H9 (cell line): ENCODE results near the gene TRMT6. TPM values are rescaled to one million over a fixed set of nuclear protein-coding genes. Genes with fewer than 3 reads are reported as not detected.

Experiments used
- DNase-seq: peaks from one replicate; pipeline ENCODE4 v3.0.0-alpha.2; 2017
- H2AFZ ChIP-seq: one replicate; pipeline ENCODE4 v1.6.1; 2013; ENCODE audit warnings: mild to moderate bottlenecking, low read length, control low read depth, moderate library complexity
- H2AK5ac ChIP-seq: 2 replicates; pipeline ENCODE4 v1.6.1; 2013; ENCODE audit warnings: low read length, control low read depth, mixed read lengths; ENCODE audit not compliant: insufficient read length
- H2BK120ac ChIP-seq: one replicate; pipeline ENCODE4 v1.6.1; 2013; ENCODE audit warnings: low read depth, mild to moderate bottlenecking, low read length, control low read depth, inconsistent platforms; ENCODE audit not compliant: poor library complexity, severe bottlenecking
- H2BK12ac ChIP-seq: 2 replicates; pipeline ENCODE4 v1.6.1; 2013; ENCODE audit warnings: low read length, control low read depth, mixed read lengths, low read depth; ENCODE audit not compliant: insufficient read length
- H2BK15ac ChIP-seq: 2 replicates; pipeline ENCODE4 v1.6.1; 2013; ENCODE audit warnings: low read depth, low read length, control low read depth
- H2BK20ac ChIP-seq: one replicate; pipeline ENCODE4 v1.6.1; 2013; ENCODE audit warnings: low read depth, mild to moderate bottlenecking, low read length, control low read depth, inconsistent platforms; ENCODE audit not compliant: poor library complexity, severe bottlenecking
- H2BK5ac ChIP-seq: 2 replicates; pipeline ENCODE4 v1.6.1; 2013; ENCODE audit warnings: low read length, control low read depth, mixed read lengths; ENCODE audit not compliant: insufficient read length
- H3K14ac ChIP-seq: 2 replicates; pipeline ENCODE4 v1.6.1; 2013; ENCODE audit warnings: low read length, control low read depth; ENCODE audit not compliant: insufficient read depth
- H3K18ac ChIP-seq: 2 replicates; pipeline ENCODE4 v1.6.1; 2013; ENCODE audit warnings: low read depth, mild to moderate bottlenecking, mixed read lengths, low read length, control low read depth; ENCODE audit not compliant: insufficient read length
- H3K23ac ChIP-seq: 2 replicates; pipeline ENCODE4 v1.6.1; 2013; ENCODE audit warnings: low read length, control low read depth, mixed read lengths, low read depth; ENCODE audit not compliant: insufficient read length
- H3K23me2 ChIP-seq: 2 replicates; pipeline ENCODE4 v1.6.1; 2013; ENCODE audit warnings: low read depth, mild to moderate bottlenecking, mixed read lengths, low read length, control low read depth; ENCODE audit not compliant: insufficient read length, poor library complexity, severe bottlenecking
- H3K27ac ChIP-seq: 2 replicates; pipeline ENCODE4 v1.5.1; 2013; ENCODE audit warnings: low read length, control low read depth, mixed read lengths, low read depth; ENCODE audit not compliant: insufficient read length
- H3K27me3 ChIP-seq: 2 replicates; pipeline ENCODE4 v1.6.1; 2013; ENCODE audit warnings: low read length, control low read depth, inconsistent platforms; ENCODE audit not compliant: insufficient read depth
- H3K4ac ChIP-seq: 2 replicates; pipeline ENCODE4 v1.6.1; 2013; ENCODE audit warnings: low read depth, mild to moderate bottlenecking, control low read depth, inconsistent platforms, low read length, moderate library complexity
- H3K4me1 ChIP-seq: 2 replicates; pipeline ENCODE4 v1.6.1; 2013; ENCODE audit warnings: low read length, control low read depth, inconsistent platforms; ENCODE audit not compliant: insufficient read depth
- H3K4me2 ChIP-seq: 2 replicates; pipeline ENCODE4 v1.6.1; 2013; ENCODE audit warnings: low read length, control low read depth, mixed read lengths; ENCODE audit not compliant: insufficient read length, insufficient read depth
- H3K56ac ChIP-seq: 2 replicates; pipeline ENCODE4 v1.6.1; 2013; ENCODE audit warnings: low read depth, mild to moderate bottlenecking, mixed read lengths, low read length, control low read depth; ENCODE audit not compliant: insufficient read length
- H3K79me1 ChIP-seq: 2 replicates; pipeline ENCODE4 v1.6.1; 2013; ENCODE audit warnings: low read depth, mild to moderate bottlenecking, moderate library complexity, low read length, control low read depth, inconsistent platforms; ENCODE audit not compliant: insufficient read depth, poor library complexity, severe bottlenecking
- H3K79me2 ChIP-seq: 2 replicates; pipeline ENCODE4 v1.6.1; 2013; ENCODE audit warnings: low read length, control low read depth, inconsistent platforms; ENCODE audit not compliant: insufficient read depth
- H3K9ac ChIP-seq: 2 replicates; pipeline ENCODE4 v1.6.1; 2013; ENCODE audit warnings: low read length, control low read depth, mixed read lengths; ENCODE audit not compliant: insufficient read length; ENCODE audit errors: extremely low read depth
- H3K9me3 ChIP-seq: one replicate; pipeline ENCODE4 v1.6.1; 2013; ENCODE audit warnings: low read depth, low read length, inconsistent platforms; ENCODE audit not compliant: control insufficient read depth
- H3T11ph ChIP-seq: one replicate; pipeline ENCODE4 v1.6.1; 2013; ENCODE audit warnings: mild to moderate bottlenecking, low read length, control low read depth, inconsistent platforms
- H4K20me1 ChIP-seq: one replicate; pipeline ENCODE4 v1.6.1; 2013; ENCODE audit not compliant: control insufficient read depth, insufficient read length, insufficient read depth
- H4K5ac ChIP-seq: 2 replicates; pipeline ENCODE4 v1.6.1; 2013; ENCODE audit warnings: low read depth, mild to moderate bottlenecking, mixed read lengths, low read length, control low read depth; ENCODE audit not compliant: insufficient read length
- H4K8ac ChIP-seq: replicated peaks from 2 replicates; pipeline ENCODE4 v1.6.1; 2013; ENCODE audit warnings: low read length, control low read depth, mixed read lengths, low read depth; ENCODE audit not compliant: insufficient read length
- H4K91ac ChIP-seq: 2 replicates; pipeline ENCODE4 v1.6.1; 2013; ENCODE audit warnings: low read depth, mild to moderate bottlenecking, moderate library complexity, mixed read lengths, low read length, control low read depth; ENCODE audit not compliant: insufficient read length
- H3K27ac Mint-ChIP-seq, 3 experiments: 2 replicates in 2 of 3; 3 replicates in 1 of 3; pipeline ENCODE4 v1.8.0; 2020 to 2021; ENCODE audit warnings: mixed read lengths in 3 of 3, mild to moderate bottlenecking in 1 of 3, moderate library complexity in 1 of 3
- H3K27me3 Mint-ChIP-seq: 2 replicates; pipeline ENCODE4 v1.8.0; 2021; ENCODE audit warnings: low read depth, mild to moderate bottlenecking, moderate library complexity, mixed read lengths
- H3K36me3 Mint-ChIP-seq, 3 experiments: 2 replicates in 2 of 3; 3 replicates in 1 of 3; pipeline ENCODE4 v1.8.0; 2020 to 2021; ENCODE audit warnings: low read depth in 3 of 3, mixed read lengths in 3 of 3; ENCODE audit not compliant: insufficient read depth in 1 of 3
- H3K4me1 Mint-ChIP-seq, 2 experiments: 2 replicates each; pipeline ENCODE4 v1.8.0; 2020; ENCODE audit warnings: mixed read lengths in 2 of 2
- H3K4me3 Mint-ChIP-seq, 2 experiments: 2 replicates in 1 of 2; 3 replicates in 1 of 2; pipeline ENCODE4 v1.8.0; 2020 to 2021; ENCODE audit warnings: mild to moderate bottlenecking in 2 of 2, mixed read lengths in 2 of 2, moderate library complexity in 1 of 2
- H3K9me3 Mint-ChIP-seq, 2 experiments: 2 replicates in 1 of 2; 3 replicates in 1 of 2; pipeline ENCODE4 v1.8.0; 2020; ENCODE audit warnings: mild to moderate bottlenecking in 2 of 2, mixed read lengths in 2 of 2, moderate library complexity in 1 of 2
- WGBS: extraction: QIAGEN DNeasy Blood & Tissue Kit; methylation state at CpG from one replicate; pipeline ENCODE4 v1.1.7; 2013; ENCODE audit warnings: missing lambda C conversion rate, low lambda C conversion rate, mixed read lengths; ENCODE audit not compliant: insufficient read length; ENCODE audit errors: extremely low coverage; 5-methylcytosine and 5-hydroxymethylcytosine counted together
- total RNA-seq: library from RNA; stranded (reverse); gene quantifications from 2 replicates; pipeline ENCODE4 v1.2.1, GENCODE V29; 2021
- TF ChIP-seq, protein P1 (sequence below): fragments of 200-600 bp; sonication (generic); conservative IDR thresholded peaks from 3 replicates; pipeline ENCODE4 v1.8.0; 2021; ENCODE audit warnings: antibody characterized with exemption, mild to moderate bottlenecking

The TRMT6 gene
- total RNA-seq, 1 experiment from 2014 or later, result 34.4 TPM

DNA sequence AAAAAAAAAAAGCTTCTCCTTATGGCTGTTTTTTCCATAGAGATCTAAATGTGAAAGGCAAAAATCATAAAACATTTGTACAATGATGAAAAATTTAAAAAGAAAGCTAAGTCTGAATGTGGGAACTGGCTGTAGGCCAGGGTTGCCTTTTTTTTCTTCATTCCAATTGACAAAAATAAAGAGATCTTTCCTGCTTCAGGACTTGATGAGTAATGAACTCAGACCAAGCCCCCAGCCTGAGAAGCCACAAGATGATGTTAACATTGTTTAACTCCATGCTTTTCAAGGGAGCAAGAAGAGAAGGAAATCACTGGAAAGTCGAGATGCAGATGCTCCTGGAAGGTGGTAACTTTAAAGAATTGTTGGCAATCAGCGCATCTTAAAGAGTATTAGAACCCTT, 41.4 kb downstream of the TRMT6 start:
- H3K4ac ChIP-seq, result no peak overlapping the region
- no peak overlapping the region for H2BK20ac ChIP-seq
- H3K23ac ChIP-seq, result no peak overlapping the region
- H3K4me1 ChIP-seq, result no peaks in the 10 kb centered on the region; the same call in 1 of the 2 replicates
- H2BK15ac ChIP-seq, result no peak overlapping the region
- Mint-ChIP-seq H3K27me3 (peaks cover 40% of the 10 kb centered on the region), H3K9me3 (no peaks in the 10 kb centered on the region), H3K4me1 (peaks cover 17 to 24% of the 10 kb centered on the region in 2 experiments), H3K36me3 (no peaks in the 10 kb centered on the region), H3K27ac (no peak overlapping the region), H3K4me3 (no peak overlapping the region)
- no peak overlapping the region for H3T11ph ChIP-seq
- TF ChIP-seq, protein P1, sequence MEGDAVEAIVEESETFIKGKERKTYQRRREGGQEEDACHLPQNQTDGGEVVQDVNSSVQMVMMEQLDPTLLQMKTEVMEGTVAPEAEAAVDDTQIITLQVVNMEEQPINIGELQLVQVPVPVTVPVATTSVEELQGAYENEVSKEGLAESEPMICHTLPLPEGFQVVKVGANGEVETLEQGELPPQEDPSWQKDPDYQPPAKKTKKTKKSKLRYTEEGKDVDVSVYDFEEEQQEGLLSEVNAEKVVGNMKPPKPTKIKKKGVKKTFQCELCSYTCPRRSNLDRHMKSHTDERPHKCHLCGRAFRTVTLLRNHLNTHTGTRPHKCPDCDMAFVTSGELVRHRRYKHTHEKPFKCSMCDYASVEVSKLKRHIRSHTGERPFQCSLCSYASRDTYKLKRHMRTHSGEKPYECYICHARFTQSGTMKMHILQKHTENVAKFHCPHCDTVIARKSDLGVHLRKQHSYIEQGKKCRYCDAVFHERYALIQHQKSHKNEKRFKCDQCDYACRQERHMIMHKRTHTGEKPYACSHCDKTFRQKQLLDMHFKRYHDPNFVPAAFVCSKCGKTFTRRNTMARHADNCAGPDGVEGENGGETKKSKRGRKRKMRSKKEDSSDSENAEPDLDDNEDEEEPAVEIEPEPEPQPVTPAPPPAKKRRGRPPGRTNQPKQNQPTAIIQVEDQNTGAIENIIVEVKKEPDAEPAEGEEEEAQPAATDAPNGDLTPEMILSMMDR, result no peak
- H3K79me1 ChIP-seq, result no peaks in the 10 kb centered on the region
- H4K5ac ChIP-seq, result no peak overlapping the region
- H2BK120ac ChIP-seq, result no peak overlapping the region
- H4K20me1 ChIP-seq, result no peaks in the 10 kb centered on the region
- H3K9ac ChIP-seq, result no peak overlapping the region
- no peak overlapping the region for H3K56ac ChIP-seq
- no peaks in the 10 kb centered on the region for H3K23me2 ChIP-seq
- WGBS, result no CpG with 5 or more reads among the region's 2 CpGs
- H3K27ac ChIP-seq, result no peak overlapping the region
- H2BK5ac ChIP-seq, result no peak overlapping the region
- H4K91ac ChIP-seq, result no peak overlapping the region
- no peaks in the 10 kb centered on the region; the same call in 1 of the 2 replicates for H3K27me3 ChIP-seq
- no peak overlapping the region for H3K18ac ChIP-seq
- no peak overlapping the region for H2BK12ac ChIP-seq
- DNase-seq, result no peak
- no peaks in the 10 kb centered on the region for H3K79me2 ChIP-seq
- H4K8ac ChIP-seq, result no peak overlapping the region
- H2AFZ ChIP-seq, result no peak overlapping the region
- H3K9me3 ChIP-seq, result no peaks in the 10 kb centered on the region
- no peak overlapping the region for H3K14ac ChIP-seq
- H3K4me2 ChIP-seq, result no peak overlapping the region
- H2AK5ac ChIP-seq, result no peak overlapping the region
